Natural killer cell (primary cell): ENCODE data around the gene SNED1. TPM values are rescaled to one million over a fixed set of nuclear protein-coding genes. Genes with fewer than 3 reads are reported as not detected.

ENCODE experiments used
- ATAC-seq, 3 donors: fragments of 150-1000 bp in 2 of 3; fragments of 200-7000 bp in 1 of 3; cut with Tn5 transposase; 1 replicate in 1 of 3; 2 replicates in 2 of 3; pipeline ENCODE4 v1.10.0; 2021; ENCODE audit warnings: mild to moderate bottlenecking in 2 of 3, moderate library complexity in 2 of 3
- DNase-seq, 2 donors: peaks; one replicate each; pipeline versions ENCODE4 v3.0.0 to v3.0.0-alpha.2; 2013 to 2021; ENCODE audit warnings: mixed read lengths in 1 of 2
- H3K27ac ChIP-seq: one replicate; pipeline ENCODE4 v1.5.1; 2013; ENCODE audit warnings: mild to moderate bottlenecking, low read length
- H3K27me3 ChIP-seq: one replicate; pipeline ENCODE4 v1.6.1; 2013; ENCODE audit warnings: low read length; ENCODE audit not compliant: control insufficient read depth, insufficient read depth
- H3K36me3 ChIP-seq: one replicate; pipeline ENCODE4 v1.6.1; 2013; ENCODE audit warnings: low read length; ENCODE audit not compliant: control insufficient read depth, insufficient read depth
- H3K4me1 ChIP-seq: one replicate; pipeline ENCODE4 v1.6.1; 2013; ENCODE audit warnings: low read length; ENCODE audit not compliant: control insufficient read depth, insufficient read depth
- H3K4me3 ChIP-seq: one replicate; pipeline ENCODE4 v1.5.1; 2013; ENCODE audit warnings: low read length
- H3K9me3 ChIP-seq: one replicate; pipeline ENCODE4 v1.6.1; 2013; ENCODE audit warnings: low read length; ENCODE audit not compliant: control insufficient read depth, insufficient read depth
- H3K27ac Mint-ChIP-seq, 2 donors: one replicate each; pipeline ENCODE4 v1.8.0; 2022; ENCODE audit warnings: mild to moderate bottlenecking in 2 of 2, mixed read lengths in 2 of 2, moderate library complexity in 1 of 2
- H3K27me3 Mint-ChIP-seq, 2 donors: one replicate each; pipeline ENCODE4 v1.8.0; 2022; ENCODE audit warnings: low read depth in 2 of 2, mixed read lengths in 2 of 2
- H3K36me3 Mint-ChIP-seq: one replicate; pipeline ENCODE4 v1.8.0; 2022; ENCODE audit warnings: mixed read lengths
- H3K4me1 Mint-ChIP-seq, 2 donors: one replicate each; pipeline ENCODE4 v1.8.0; 2022; ENCODE audit warnings: mixed read lengths in 2 of 2
- H3K4me3 Mint-ChIP-seq: one replicate; pipeline ENCODE4 v1.8.0; 2022; ENCODE audit warnings: mild to moderate bottlenecking, moderate library complexity, mixed read lengths
- H3K9me3 Mint-ChIP-seq, 2 donors: one replicate each; pipeline ENCODE4 v1.8.0; 2022; ENCODE audit warnings: mixed read lengths in 2 of 2
- CTCF ChIP-seq: fragments of 200-600 bp; IDR thresholded peaks from one replicate; pipeline ENCODE4 v1.8.0; 2022; ENCODE audit warnings: antibody characterized with exemption
- WGBS: methylation state at CpG from one replicate; pipeline ENCODE4 v1.1.7; 2013; ENCODE audit warnings: missing lambda C conversion rate; ENCODE audit not compliant: insufficient coverage; 5-methylcytosine and 5-hydroxymethylcytosine counted together
- intact Hi-C: fragments of 100-400 bp; cut with micrococcal nuclease; formaldehyde crosslinking; loops from one replicate; pipeline ENCODE4 v1.14.2; 2022
- total RNA-seq, 4 donors: library from RNA; stranded (reverse); fragments of 120-200 nt in 1 of 4; gene quantifications; one replicate each; pipeline versions ENCODE4 v1.2.3 to v1.2.4, GENCODE V29; 2013 to 2022

Gene SNED1
- total RNA-seq, 3 donors from 2014 or later (not counting 1 experiment from before 2014, with no cell fraction given): 0.97 to 4.9 (median 2.5) TPM

GRCh38 chr2:241020629-241021190 is 22.3 kb downstream of the SNED1 start:
- TF ChIP-seq CTCF: no peak
- no peak for DNase-seq
- intact Hi-C loops: no loop called here
- no peak overlapping the region for H3K27ac ChIP-seq
- H3K27me3 ChIP-seq: peaks cover 2% of the 10 kb centered on the region
- Mint-ChIP-seq H3K27me3 (peaks cover 0 to 8% of the 10 kb centered on the region in 2 donors), H3K4me3 (no peak overlapping the region), H3K4me1 (no peaks in the 10 kb centered on the region), H3K36me3 (peaks cover 5% of the 10 kb centered on the region), H3K9me3 (peaks cover 5 to 6% of the 10 kb centered on the region in 2 donors), H3K27ac (no peak overlapping the region)
- H3K4me3 ChIP-seq: no peak overlapping the region
- H3K36me3 ChIP-seq: no peaks in the 10 kb centered on the region
- peaks cover 6% of the 10 kb centered on the region for H3K9me3 ChIP-seq
- H3K4me1 ChIP-seq: no peaks in the 10 kb centered on the region
- no peak for ATAC-seq
- 88% methylated on average over 7 of the region's 8 CpGs for WGBS

- H3K4me3 Mint-ChIP-seq: no peak overlapping the region
- H3K4me1 ChIP-seq: no peaks in the 10 kb centered on the region
- peaks cover 15% of the 10 kb centered on the region for H3K9me3 ChIP-seq
- no peak for DNase-seq
- H3K36me3 Mint-ChIP-seq: peaks cover 20% of the 10 kb centered on the region
- H3K4me3 ChIP-seq: no peak overlapping the region
- H3K27me3 Mint-ChIP-seq: peaks cover 0 to 8% of the 10 kb centered on the region in 2 donors
- no peaks in the 10 kb centered on the region for H3K4me1 Mint-ChIP-seq
- intact Hi-C loops: no loop called here
- 80% methylated on average over 1 of the region's 1 CpG for WGBS
- H3K9me3 Mint-ChIP-seq: peaks cover 10 to 13% of the 10 kb centered on the region in 2 donors
- H3K27ac ChIP-seq: no peak overlapping the region
- TF ChIP-seq CTCF: no peak
- peaks cover 4% of the 10 kb centered on the region for H3K27me3 ChIP-seq
- H3K27ac Mint-ChIP-seq: no peak overlapping the region
- ATAC-seq: no peak
- H3K36me3 ChIP-seq: no peaks in the 10 kb centered on the region
Observed at GRCh38 chr2:241025639-241026038, 27.2 kb downstream of the SNED1 start.

GRCh38 chr2:241029599-241030332 is 31.3 kb downstream of the SNED1 start:
- Histone ChIP-seq H3K4me3 (no peak overlapping the region), H3K36me3 (no peaks in the 10 kb centered on the region), H3K27ac (no peak overlapping the region), H3K9me3 (peaks cover 13% of the 10 kb centered on the region), H3K4me1 (no peaks in the 10 kb centered on the region), H3K27me3 (peaks cover 4% of the 10 kb centered on the region)
- ATAC-seq (no peak), DNase-seq (no peak)
- no peak for TF ChIP-seq CTCF
- no peak overlapping the region for H3K27ac Mint-ChIP-seq
- 92% methylated on average over 17 of the region's 17 CpGs for WGBS
- no peaks in the 10 kb centered on the region for H3K27me3 Mint-ChIP-seq
- H3K4me3 Mint-ChIP-seq: no peak overlapping the region
- peaks cover 20% of the 10 kb centered on the region for H3K36me3 Mint-ChIP-seq
- H3K9me3 Mint-ChIP-seq: peaks cover 10 to 13% of the 10 kb centered on the region in 2 donors
- intact Hi-C loops: no loop called here
- no peaks in the 10 kb centered on the region for H3K4me1 Mint-ChIP-seq
